ENCODE measurements around the gene C4A.
"Not testable (repeated sequence)": the region's sequence is repeated elsewhere in the genome, so short reads cannot be mapped to it uniquely, and the experiment has no call there.

The C4A gene

DNA sequence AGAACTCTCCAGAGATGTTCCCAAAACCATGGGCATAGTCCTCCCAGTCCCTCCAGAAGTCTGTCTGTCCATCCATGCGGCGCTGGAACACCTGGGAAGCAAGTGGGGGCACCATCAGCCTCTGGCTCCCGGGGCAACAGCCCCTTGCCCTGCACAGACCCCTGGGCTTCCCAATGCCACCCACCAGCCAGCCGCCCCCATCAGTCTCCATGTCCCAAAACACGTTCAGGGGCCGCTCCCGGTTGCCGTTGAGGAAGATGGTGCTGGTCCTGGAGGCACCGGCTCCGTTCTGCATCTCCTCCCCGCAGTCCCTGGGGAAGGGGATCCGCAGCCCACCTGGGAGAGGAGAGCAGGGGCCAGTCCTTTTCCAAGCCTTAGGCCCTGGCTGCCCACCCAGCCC, 27.7 kb downstream of the C4A start:
- DNase-seq (ENCODE audit: extremely low spot score); POLR2A ChIA-PET; CTCF ChIA-PET: not testable (repeated sequence)

- DNase-seq (ENCODE audit: extremely low spot score); CTCF ChIA-PET; POLR2A ChIA-PET: not testable (repeated sequence)
Measured at GRCh38 chr6:32010856-32011530, 29.1 kb downstream of the C4A start.

- POLR2A ChIA-PET, result not testable (repeated sequence)
Measured at GRCh38 chr6:32012941-32013617, 31.2 kb downstream of the C4A start.

DNA sequence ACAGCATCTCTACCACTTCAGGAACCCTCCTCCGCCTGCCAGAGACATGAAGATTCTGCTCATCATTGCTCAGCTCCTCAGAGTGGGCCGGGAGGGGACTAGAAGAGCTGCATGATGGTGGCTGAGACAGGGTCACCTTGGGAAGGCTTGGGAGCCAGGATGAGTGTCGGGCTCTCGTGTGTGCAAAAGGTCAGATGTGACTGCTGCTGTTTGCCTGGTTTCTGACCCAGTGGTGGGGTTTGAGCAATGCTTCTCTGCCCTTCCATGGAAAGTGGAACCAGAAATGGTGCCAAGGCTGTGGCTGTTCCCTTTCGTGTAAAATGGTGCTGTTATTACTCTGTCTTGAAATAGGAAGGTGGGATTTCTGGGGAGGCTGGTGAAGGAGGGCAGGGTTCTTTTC, 31.9 kb downstream of the C4A start:
- DNase-seq (ENCODE audit: extremely low spot score); CTCF ChIA-PET; POLR2A ChIA-PET: not testable (repeated sequence)

More at GRCh38 chr6:32012941-32013617, 31.2 kb downstream of the C4A start:
- DNase-seq (ENCODE audit: extremely low spot score); CTCF ChIA-PET: not testable (repeated sequence)

DNA sequence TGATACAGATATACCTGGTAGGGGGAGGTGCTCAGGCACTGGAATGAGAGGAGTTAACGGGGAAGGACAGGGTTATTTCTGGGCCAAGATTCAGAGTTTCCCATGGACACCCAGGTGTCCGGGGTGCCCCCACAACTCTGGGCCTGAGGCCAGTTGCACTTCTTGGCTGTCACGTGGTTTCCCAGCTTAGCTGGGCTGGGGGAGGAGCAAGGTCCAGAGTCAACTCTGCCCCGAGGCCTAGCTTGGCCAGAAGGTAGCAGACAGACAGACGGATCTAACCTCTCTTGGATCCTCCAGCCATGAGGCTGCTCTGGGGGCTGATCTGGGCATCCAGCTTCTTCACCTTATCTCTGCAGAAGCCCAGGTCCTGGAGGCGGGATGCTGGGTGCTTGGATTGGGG, 32.7 kb downstream of the C4A start, which contains the start of gene C4B:
TSS of gene C4B (plus strand) at position 249 of the 400 bp plus-strand sequence. CDS start at position 300, 51 bp downstream.
- CTCF ChIA-PET; POLR2A ChIA-PET; DNase-seq (ENCODE audit: extremely low spot score): not testable (repeated sequence)

- POLR2A ChIA-PET; CTCF ChIA-PET; DNase-seq (ENCODE audit: extremely low spot score): not testable (repeated sequence)
Measured at GRCh38 chr6:32022100-32022499, 40.2 kb downstream of the C4A start.

DNA sequence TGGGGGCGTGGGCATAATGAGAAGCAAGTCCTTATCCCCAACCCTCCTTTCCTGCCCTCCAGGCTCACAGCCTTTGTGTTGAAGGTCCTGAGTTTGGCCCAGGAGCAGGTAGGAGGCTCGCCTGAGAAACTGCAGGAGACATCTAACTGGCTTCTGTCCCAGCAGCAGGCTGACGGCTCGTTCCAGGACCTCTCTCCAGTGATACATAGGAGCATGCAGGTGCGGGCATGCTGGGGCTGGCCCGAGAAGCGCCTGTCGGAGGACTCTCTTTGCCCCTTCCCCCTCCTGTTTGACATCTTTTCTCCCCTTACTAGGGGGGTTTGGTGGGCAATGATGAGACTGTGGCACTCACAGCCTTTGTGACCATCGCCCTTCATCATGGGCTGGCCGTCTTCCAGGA, 46.8 kb downstream of the C4A start:
- DNase-seq (ENCODE audit: extremely low spot score); CTCF ChIA-PET; POLR2A ChIA-PET: not testable (repeated sequence)

GRCh38 chr6:32029553-32029952, 47.7 kb downstream of the C4A start:
- POLR2A ChIA-PET, CTCF ChIA-PET: not testable (repeated sequence)

DNA sequence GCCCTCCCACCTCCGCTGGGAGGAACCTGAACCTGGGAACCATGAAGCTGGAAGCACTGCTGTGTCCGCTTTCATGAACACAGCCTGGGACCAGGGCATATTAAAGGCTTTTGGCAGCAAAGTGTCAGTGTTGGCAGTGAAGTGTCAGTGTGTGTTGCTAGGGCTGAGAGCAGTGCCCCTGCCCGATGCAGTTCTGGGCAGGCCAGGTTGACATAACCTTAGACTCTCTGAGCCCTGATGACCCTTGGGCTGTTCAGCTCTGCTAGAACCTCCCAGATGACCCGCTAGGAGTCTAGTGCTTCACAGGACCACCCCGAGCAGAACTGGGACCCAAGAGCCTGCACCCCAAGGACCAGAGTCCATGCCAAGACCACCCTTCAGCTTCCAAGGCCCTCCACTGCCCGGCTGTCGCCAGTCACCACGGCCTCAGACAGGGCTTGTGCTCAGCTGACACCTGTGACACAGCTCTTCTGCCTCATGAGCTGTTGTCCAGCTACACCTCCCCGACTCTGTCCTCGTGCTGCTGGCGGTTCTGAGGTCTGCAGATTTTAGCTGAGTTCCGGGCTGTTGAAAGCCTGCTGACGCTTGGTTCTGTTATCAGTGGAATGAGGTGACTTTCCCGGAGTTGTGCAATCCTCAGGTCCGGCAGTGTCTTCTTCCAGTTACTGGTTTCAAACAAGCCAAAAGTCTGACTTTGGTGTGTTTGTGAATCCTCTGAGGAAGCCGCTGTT, 53.6 kb downstream of the C4A start:
- CTCF ChIA-PET; POLR2A ChIA-PET; DNase-seq (ENCODE audit: extremely low spot score): not testable (repeated sequence)

More at GRCh38 chr6:32029553-32029952, 47.7 kb downstream of the C4A start:
- not testable (repeated sequence) for DNase-seq (ENCODE audit: extremely low spot score)

GRCh38 chr6:32037136-32037535, 55.3 kb downstream of the C4A start:
- DNase-seq (ENCODE audit: extremely low spot score); POLR2A ChIA-PET; CTCF ChIA-PET: not testable (repeated sequence)

DNA sequence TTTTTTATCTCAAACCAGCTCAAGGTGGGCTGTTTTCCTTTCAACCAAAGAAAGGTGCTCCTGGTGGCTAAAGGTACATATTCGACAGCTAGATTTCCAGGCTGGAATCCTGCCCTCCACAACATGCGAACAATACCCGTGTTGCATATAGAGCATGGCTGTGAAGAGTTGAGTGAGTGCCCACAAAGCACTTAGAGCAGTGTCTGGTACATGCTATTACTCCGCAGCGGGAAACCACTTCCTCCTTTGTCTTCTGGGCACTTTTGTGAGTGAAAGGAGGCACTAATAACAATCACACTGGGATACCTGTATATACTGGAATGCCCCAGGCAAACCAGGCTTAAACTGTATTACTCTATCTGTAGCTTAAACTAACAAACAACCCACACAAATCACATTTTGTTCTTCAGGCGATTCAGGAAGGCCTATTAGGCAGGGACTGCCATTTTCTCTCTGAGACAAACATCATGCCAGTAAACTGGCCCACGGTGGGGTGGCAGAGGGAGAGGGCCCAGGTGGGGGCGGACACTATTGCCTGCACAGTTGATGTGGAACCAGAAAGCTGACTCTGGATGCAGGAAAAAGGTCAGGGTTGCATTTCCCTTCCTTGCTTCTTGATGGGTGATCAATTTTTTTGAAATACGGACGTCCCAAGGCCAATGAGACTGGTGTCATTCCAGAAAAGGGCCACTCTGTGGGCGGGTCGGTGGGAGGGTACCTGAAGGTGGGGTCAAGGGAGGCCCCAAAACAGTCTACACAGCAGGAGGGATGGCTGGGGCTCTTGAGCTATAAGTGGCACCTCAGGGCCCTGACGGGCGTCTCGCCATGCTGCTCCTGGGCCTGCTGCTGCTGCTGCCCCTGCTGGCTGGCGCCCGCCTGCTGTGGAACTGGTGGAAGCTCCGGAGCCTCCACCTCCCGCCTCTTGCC, 56.0 kb downstream of the C4A start, which contains the start of gene CYP21A2:
TSS of gene CYP21A2 (plus strand) at position 818 of the 927 bp plus-strand sequence. CDS start at position 826, 8 bp downstream.
- POLR2A ChIA-PET; CTCF ChIA-PET; DNase-seq (ENCODE audit: extremely low spot score): not testable (repeated sequence)

GRCh38 chr6:32038878-32039277, 57.0 kb downstream of the C4A start:
- DNase-seq (ENCODE audit: extremely low spot score); CTCF ChIA-PET: not testable (repeated sequence)

DNA sequence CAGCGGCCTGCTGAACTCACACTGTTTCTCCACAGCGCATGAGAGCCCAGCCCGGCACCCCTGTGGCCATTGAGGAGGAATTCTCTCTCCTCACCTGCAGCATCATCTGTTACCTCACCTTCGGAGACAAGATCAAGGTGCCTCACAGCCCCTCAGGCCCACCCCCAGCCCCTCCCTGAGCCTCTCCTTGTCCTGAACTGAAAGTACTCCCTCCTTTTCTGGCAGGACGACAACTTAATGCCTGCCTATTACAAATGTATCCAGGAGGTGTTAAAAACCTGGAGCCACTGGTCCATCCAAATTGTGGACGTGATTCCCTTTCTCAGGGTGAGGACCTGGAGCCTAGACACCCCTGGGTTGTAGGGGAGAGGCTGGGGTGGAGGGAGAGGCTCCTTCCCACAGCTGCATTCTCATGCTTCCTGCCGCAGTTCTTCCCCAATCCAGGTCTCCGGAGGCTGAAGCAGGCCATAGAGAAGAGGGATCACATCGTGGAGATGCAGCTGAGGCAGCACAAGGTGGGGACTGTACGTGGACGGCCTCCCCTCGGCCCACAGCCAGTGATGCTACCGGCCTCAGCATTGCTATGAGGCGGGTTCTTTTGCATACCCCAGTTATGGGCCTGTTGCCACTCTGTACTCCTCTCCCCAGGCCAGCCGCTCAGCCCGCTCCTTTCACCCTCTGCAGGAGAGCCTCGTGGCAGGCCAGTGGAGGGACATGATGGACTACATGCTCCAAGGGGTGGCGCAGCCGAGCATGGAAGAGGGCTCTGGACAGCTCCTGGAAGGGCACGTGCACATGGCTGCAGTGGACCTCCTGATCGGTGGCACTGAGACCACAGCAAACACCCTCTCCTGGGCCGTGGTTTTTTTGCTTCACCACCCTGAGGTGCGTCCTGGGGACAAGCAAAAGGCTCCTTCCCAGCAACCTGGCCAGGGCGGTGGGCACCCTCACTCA, 57.7 kb downstream of the C4A start:
- POLR2A ChIA-PET; CTCF ChIA-PET; DNase-seq (ENCODE audit: extremely low spot score): not testable (repeated sequence)

More at GRCh38 chr6:32038878-32039277, 57.0 kb downstream of the C4A start:
- POLR2A ChIA-PET, result not testable (repeated sequence)

GRCh38 chr6:32040299-32041049, 58.6 kb downstream of the C4A start:
- DNase-seq (ENCODE audit: extremely low spot score); CTCF ChIA-PET; POLR2A ChIA-PET: not testable (repeated sequence)

- DNase-seq (ENCODE audit: extremely low spot score); POLR2A ChIA-PET; CTCF ChIA-PET: not testable (repeated sequence)
Measured at GRCh38 chr6:32041050-32041321, 59.1 kb downstream of the C4A start.

DNA sequence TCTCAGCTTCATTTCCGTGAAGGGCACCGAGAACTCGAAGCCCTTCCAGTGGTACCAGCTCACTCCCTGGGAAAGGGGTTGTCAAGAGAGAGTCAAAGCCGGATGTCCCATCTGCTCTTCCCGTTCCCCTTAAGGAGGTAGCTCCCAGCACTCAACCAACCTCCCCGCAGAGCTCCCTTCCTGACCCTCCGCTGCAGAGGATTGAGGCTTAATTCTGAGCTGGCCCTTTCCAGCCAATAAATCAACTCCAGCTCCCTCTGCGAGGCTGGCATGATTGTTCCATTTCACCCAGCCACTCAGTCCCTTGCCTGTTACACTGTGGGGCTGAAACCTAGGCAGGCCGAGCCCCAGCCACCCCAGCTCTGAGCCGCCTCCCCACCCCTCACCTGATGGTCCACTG, 59.5 kb downstream of the C4A start:
- POLR2A ChIA-PET; DNase-seq (ENCODE audit: extremely low spot score); CTCF ChIA-PET: not testable (repeated sequence)

DNA sequence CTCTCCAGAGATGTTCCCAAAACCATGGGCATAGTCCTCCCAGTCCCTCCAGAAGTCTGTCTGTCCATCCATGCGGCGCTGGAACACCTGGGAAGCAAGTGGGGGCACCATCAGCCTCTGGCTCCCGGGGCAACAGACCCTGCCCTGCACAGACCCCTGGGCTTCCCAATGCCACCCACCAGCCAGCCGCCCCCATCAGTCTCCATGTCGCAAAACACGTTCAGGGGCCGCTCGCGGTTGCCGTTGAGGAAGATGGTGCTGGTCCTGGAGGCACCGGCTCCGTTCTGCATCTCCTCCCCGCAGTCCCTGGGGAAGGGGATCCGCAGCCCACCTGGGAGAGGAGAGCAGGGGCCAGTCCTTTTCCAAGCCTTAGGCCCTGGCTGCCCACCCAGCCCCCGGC, 60.4 kb downstream of the C4A start:
- CTCF ChIA-PET; DNase-seq (ENCODE audit: extremely low spot score); POLR2A ChIA-PET: not testable (repeated sequence)
